ENCODE measurements around the gene TFAP2E.

GRCh38 chr1:35564884-35565741 is 8.0 kb upstream of the TFAP2E start:
- no peak for TF ChIP-seq POLR2A (IDR thresholded peaks at IDR 0.05; ENCODE audit: borderline replicate concordance, extremely low read depth, insufficient read depth, insufficient read length)
- TF ChIP-seq, protein P1, sequence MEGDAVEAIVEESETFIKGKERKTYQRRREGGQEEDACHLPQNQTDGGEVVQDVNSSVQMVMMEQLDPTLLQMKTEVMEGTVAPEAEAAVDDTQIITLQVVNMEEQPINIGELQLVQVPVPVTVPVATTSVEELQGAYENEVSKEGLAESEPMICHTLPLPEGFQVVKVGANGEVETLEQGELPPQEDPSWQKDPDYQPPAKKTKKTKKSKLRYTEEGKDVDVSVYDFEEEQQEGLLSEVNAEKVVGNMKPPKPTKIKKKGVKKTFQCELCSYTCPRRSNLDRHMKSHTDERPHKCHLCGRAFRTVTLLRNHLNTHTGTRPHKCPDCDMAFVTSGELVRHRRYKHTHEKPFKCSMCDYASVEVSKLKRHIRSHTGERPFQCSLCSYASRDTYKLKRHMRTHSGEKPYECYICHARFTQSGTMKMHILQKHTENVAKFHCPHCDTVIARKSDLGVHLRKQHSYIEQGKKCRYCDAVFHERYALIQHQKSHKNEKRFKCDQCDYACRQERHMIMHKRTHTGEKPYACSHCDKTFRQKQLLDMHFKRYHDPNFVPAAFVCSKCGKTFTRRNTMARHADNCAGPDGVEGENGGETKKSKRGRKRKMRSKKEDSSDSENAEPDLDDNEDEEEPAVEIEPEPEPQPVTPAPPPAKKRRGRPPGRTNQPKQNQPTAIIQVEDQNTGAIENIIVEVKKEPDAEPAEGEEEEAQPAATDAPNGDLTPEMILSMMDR (IDR thresholded peaks at IDR 0.05 in 2 of 3, conservative IDR thresholded peaks at IDR 0.05 in 1 of 3; ENCODE audit: borderline replicate concordance in 1 of 3, insufficient read depth in 1 of 3, low read depth in 2 of 3, low read length in 2 of 3), result no peak; a peak in 1 of 6 replicates
- no peak for TF ChIP-seq RAD21 (IDR thresholded peaks at IDR 0.05; ENCODE audit: low read depth)
- no peak for TF ChIP-seq ZNF274 (IDR thresholded peaks at IDR 0.05; ENCODE audit: low read depth, low read length)
- no peak for TF ChIP-seq SRF (IDR thresholded peaks at IDR 0.05; ENCODE audit: low read depth)
- TF ChIP-seq EZH2phosphoT487 (IDR thresholded peaks at IDR 0.05; ENCODE audit: borderline replicate concordance), result no peak
- no peak for TF ChIP-seq CEBPB (IDR thresholded peaks at IDR 0.05; ENCODE audit: low read depth)
- TF ChIP-seq TCF7L2 (IDR thresholded peaks at IDR 0.05; ENCODE audit: borderline replicate concordance, extremely low read depth, insufficient read depth, insufficient read length), result no peak
- TF ChIP-seq, protein P2, sequence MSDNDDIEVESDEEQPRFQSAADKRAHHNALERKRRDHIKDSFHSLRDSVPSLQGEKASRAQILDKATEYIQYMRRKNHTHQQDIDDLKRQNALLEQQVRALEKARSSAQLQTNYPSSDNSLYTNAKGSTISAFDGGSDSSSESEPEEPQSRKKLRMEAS (IDR thresholded peaks at IDR 0.05), result no peak
- TF ChIP-seq, protein P3, sequence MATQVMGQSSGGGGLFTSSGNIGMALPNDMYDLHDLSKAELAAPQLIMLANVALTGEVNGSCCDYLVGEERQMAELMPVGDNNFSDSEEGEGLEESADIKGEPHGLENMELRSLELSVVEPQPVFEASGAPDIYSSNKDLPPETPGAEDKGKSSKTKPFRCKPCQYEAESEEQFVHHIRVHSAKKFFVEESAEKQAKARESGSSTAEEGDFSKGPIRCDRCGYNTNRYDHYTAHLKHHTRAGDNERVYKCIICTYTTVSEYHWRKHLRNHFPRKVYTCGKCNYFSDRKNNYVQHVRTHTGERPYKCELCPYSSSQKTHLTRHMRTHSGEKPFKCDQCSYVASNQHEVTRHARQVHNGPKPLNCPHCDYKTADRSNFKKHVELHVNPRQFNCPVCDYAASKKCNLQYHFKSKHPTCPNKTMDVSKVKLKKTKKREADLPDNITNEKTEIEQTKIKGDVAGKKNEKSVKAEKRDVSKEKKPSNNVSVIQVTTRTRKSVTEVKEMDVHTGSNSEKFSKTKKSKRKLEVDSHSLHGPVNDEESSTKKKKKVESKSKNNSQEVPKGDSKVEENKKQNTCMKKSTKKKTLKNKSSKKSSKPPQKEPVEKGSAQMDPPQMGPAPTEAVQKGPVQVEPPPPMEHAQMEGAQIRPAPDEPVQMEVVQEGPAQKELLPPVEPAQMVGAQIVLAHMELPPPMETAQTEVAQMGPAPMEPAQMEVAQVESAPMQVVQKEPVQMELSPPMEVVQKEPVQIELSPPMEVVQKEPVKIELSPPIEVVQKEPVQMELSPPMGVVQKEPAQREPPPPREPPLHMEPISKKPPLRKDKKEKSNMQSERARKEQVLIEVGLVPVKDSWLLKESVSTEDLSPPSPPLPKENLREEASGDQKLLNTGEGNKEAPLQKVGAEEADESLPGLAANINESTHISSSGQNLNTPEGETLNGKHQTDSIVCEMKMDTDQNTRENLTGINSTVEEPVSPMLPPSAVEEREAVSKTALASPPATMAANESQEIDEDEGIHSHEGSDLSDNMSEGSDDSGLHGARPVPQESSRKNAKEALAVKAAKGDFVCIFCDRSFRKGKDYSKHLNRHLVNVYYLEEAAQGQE (IDR thresholded peaks at IDR 0.05; ENCODE audit: low read depth), result no peak

Measured in HCT116 (cell line).